GM10266 (cell line): ENCODE measurements around the gene PSTPIP1.

Experiments used
- DNase-seq: peaks from one replicate; pipeline ENCODE4 v3.0.0; 2012; ENCODE audit errors: extremely low spot score
- TF ChIP-seq, protein P1 (sequence below): IDR thresholded peaks from 2 replicates; pipeline ENCODE4 v1.5.1; 2012; ENCODE audit warnings: mild to moderate bottlenecking, low read depth; ENCODE audit not compliant: control insufficient read depth, insufficient read depth; ENCODE audit errors: missing control alignments

PSTPIP1 gene

DNA sequence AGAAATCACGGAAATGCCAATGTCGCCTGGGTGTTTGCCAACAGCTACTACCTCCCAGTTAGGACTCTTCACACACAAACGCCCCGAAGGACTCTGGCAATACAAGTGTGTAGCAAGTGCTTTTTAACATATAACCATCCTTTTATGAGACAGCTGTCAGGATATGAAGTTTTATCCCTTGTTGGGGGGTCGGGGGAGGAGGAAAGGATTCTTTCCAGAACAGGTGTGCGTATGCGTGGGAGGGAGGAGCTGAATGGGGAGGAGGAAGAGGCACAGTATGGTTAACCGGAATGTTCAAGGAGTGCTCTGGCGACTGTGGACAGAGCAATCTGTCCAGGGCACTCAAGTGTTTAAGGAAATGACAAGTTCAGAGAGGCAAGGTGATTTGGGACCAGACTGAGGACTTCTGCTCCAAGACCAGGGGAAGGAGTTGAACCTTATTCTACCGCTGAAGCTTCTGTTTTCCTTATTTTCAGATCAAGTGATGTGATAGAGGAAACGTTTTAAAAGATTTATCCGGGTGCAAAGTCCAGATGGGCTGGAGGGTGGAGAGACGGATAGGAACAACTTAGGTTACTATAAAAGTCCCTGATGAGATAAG, 74.7 kb downstream of the PSTPIP1 start:
- no peak for DNase-seq
- TF ChIP-seq, protein P1, sequence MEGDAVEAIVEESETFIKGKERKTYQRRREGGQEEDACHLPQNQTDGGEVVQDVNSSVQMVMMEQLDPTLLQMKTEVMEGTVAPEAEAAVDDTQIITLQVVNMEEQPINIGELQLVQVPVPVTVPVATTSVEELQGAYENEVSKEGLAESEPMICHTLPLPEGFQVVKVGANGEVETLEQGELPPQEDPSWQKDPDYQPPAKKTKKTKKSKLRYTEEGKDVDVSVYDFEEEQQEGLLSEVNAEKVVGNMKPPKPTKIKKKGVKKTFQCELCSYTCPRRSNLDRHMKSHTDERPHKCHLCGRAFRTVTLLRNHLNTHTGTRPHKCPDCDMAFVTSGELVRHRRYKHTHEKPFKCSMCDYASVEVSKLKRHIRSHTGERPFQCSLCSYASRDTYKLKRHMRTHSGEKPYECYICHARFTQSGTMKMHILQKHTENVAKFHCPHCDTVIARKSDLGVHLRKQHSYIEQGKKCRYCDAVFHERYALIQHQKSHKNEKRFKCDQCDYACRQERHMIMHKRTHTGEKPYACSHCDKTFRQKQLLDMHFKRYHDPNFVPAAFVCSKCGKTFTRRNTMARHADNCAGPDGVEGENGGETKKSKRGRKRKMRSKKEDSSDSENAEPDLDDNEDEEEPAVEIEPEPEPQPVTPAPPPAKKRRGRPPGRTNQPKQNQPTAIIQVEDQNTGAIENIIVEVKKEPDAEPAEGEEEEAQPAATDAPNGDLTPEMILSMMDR = no peak

DNA sequence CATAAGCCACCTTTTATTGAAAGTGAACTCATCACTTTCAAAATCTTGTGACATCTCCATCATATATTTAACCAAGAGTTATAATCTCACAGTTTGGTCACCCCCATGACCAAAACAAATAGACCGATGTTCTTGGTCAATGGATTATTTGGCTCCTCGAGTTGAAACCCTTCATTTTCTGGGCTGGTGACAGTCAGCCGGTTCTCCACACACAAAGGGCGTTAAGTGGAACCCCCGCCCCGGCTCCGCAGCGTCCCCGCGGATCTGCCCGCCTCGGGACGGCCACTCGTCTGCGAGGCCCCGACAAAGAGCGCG, 75.2 kb downstream of the PSTPIP1 start:
- no peak for DNase-seq
- TF ChIP-seq, protein P1 = no peak

DNA sequence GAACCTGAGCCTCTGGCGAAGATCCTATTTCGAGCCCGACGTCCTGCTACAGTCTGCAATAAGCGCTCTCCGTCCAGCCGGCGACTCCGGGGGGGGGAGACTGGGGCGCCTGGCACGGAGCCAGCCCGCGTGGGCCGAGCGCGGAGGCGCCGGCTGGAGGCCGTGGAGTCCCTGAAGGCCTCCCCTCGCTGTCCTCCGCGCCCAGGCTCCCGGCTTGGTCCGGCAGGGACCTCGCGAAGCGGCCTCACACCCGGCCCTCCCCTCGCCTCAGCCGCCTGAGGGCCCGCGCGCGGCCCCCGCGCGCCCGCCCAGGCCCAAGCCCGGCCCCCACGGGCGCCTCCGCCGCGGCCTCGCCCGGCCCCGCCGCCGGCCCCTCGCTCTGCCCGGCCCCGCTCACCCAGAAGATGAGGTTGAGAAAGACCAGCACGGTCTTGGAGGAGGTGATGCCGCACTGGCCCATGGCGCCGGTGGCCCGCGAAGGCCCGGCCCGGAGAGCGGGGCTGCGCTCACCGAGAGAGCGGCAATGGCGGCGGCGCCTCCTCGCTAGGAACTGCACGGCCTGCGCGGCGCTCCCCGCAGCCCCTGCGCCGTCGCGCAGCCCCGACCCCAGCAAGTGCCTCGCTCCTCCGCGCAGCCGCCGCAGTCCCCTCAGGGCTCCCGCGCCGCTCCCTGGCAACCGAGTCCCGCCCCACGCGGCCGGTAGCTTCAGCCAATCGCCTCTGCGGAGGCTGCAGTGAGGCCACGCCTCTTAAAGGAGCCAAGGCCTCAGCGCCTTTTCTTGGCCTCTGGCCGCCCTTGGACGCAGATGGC, 75.8 kb downstream of the PSTPIP1 start, which contains the start of gene TSPAN3:
Gene TSPAN3 (minus strand): TSS at position 615 of the 810 bp plus-strand sequence. CDS start 155 bp downstream, at position 460.
- DNase-seq = peak; percentile 94
- TF ChIP-seq, protein P1 = no peak

DNA sequence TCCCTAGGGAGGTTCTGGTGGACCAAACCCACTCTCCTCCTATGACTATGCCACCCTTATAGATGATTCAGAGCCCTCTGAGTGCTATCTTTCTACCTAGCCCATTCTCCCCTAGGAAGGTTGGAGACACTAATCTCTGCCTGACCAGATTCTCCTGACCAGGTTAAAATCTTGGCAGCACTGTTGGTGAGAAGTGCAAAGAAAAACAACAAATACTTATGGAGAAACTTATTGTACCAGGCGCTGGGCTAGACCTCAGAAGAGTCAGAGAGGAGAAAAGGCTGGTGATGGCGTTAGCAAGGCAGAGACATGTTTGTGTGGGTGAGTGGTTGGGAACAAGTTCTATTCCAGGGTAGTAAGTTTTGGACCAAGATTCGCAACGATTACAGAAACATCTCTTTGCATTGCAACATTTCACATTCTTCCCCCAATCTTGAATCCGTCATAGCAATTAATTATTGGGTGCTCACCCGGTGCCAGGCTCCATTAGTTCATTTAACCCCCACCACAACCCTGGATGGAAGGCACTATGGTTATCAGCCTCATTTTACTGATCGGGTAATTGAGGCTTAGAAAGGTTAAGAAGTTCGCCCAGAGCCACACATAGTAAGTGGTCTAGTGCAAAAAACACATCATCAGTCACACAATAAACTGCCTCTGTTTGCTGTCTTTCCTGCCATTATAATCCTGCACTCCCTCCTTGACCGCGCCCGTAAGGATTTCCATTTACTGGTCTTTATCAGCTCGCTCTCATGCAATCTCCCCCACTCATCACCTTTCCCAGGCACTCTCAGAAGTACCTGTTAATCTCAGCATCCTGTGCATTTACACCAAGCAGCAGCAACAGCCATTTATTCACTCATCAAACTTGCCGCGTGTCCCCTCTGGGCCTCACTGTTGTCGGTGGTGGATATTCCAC, 76.6 kb downstream of the PSTPIP1 start:
- DNase-seq = no peak
- TF ChIP-seq, protein P1 = no peak

DNA sequence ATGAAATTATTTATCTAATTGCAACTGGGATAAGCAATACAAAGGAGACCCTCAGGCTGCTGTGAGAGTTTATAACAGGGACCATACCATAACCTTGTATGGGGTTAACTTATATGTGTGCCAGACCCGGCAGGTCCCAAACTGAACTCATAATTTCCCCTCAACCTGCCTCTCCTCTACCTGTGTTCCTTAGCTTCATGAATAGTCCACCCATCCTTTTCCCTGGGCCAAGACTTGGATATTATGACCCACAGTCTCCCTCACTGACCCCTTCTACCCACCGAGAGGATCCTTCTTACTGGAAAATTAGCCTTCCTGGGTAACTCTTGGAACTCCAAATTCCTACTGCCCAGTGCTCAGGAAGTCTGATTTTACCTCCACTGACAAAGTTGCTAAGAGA, 79.4 kb downstream of the PSTPIP1 start:
- TF ChIP-seq, protein P1 = no peak
- no peak for DNase-seq

DNA sequence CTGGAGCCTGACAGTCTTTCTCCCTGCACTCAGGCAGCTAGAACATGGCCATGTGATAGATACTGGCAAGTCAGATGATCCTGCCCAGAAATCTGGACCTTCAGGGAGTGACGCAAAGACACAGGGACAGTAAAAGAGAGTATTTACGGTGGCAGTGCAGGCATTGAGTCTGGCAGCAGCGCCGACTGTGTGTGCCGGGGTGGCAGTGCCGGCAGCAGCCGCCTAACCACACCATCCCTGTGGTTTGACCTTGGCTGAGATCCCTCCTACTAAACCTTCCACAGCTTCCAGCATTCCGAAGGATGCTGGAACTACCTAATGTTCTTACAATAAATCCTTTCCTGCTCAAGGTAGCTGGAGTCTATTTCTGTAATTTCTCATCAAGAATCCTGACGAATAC, 80.6 kb downstream of the PSTPIP1 start:
- no peak for DNase-seq
- TF ChIP-seq, protein P1 = no peak
